Duodenal mucosa (tissue), 2 donors: ENCODE data around the gene MDFI.

Experiments used
- H3K27ac ChIP-seq: one replicate; pipeline ENCODE4 v1.7.0; 2013; ENCODE audit warnings: low read depth, low read length
- H3K27me3 ChIP-seq, 2 donors: one replicate each; pipeline ENCODE4 v1.7.0; 2013; ENCODE audit warnings: low read length in 2 of 2, control low read depth in 1 of 2; ENCODE audit not compliant: insufficient read depth in 2 of 2, control insufficient read depth in 1 of 2
- H3K36me3 ChIP-seq, 2 donors: one replicate each; pipeline ENCODE4 v1.7.0; 2013; ENCODE audit warnings: low read length in 2 of 2, control low read depth in 1 of 2; ENCODE audit not compliant: insufficient read depth in 2 of 2, control insufficient read depth in 1 of 2
- H3K4me1 ChIP-seq, 2 donors: one replicate each; pipeline ENCODE4 v1.7.0; 2013; ENCODE audit warnings: low read length in 2 of 2, control low read depth in 1 of 2; ENCODE audit not compliant: insufficient read depth in 2 of 2, control insufficient read depth in 1 of 2
- H3K4me3 ChIP-seq, 2 donors: one replicate each; pipeline ENCODE4 v1.7.0; 2013; ENCODE audit warnings: low read length in 2 of 2, low read depth in 1 of 2
- H3K9ac ChIP-seq, 2 donors: one replicate each; pipeline ENCODE4 v1.7.0; 2013; ENCODE audit warnings: low read length in 2 of 2, low read depth in 1 of 2
- H3K9me3 ChIP-seq, 2 donors: one replicate each; pipeline ENCODE4 v1.7.0; 2013; ENCODE audit warnings: low read length in 2 of 2, control low read depth in 1 of 2; ENCODE audit not compliant: control insufficient read depth in 1 of 2

Gene MDFI

GRCh38 chr6:41702771-41703494, 64.7 kb downstream of the MDFI start:
- no peak overlapping the region for H3K27ac ChIP-seq
- H3K4me3 ChIP-seq, result no peak overlapping the region
- no peaks in the 10 kb centered on the region for H3K9me3 ChIP-seq
- peaks cover 0 to 2% of the 10 kb centered on the region in 2 donors for H3K36me3 ChIP-seq
- H3K4me1 ChIP-seq, result peaks cover 23 to 28% of the 10 kb centered on the region in 2 donors
- no peak overlapping the region for H3K9ac ChIP-seq
- H3K27me3 ChIP-seq, result no peaks in the 10 kb centered on the region
